OCI-LY3 (cell line): ENCODE results near the gene DIO1.
A peak's percentile ranks its signal among the peaks of the same experiment; 100 is the strongest.

ENCODE experiments used
- H2AFZ ChIP-seq: fragments of 200-600, 300-600 bp; shearing (Covaris generic); 2 replicates; pipeline ENCODE4 v1.6.0; 2014; ENCODE audit warnings: antibody characterized with exemption, low read depth, low read length
- H3K27ac ChIP-seq: fragments of 200-600, 300-600 bp; sonication (generic); 2 replicates; pipeline ENCODE4 v1.5.1; 2014; ENCODE audit warnings: mild to moderate bottlenecking, low read length, moderate library complexity, mixed read lengths
- H3K27me3 ChIP-seq: fragments of 200-600, 300-600 bp; sonication (generic); 2 replicates; pipeline ENCODE4 v1.6.1; 2014; ENCODE audit warnings: low read depth, low read length, mixed read lengths
- H3K36me3 ChIP-seq: fragments of 200-600, 300-600 bp; sonication (generic); replicated peaks from 2 replicates; pipeline ENCODE3; 2014; ENCODE audit warnings: low read depth, low read length, mixed read lengths
- H3K4me1 ChIP-seq: fragments of 300-600, 200-600 bp; sonication (generic); 2 replicates; pipeline ENCODE4 v1.6.1; 2014; ENCODE audit warnings: low read length, mixed read lengths
- H3K4me2 ChIP-seq: fragments of 200-600, 300-600 bp; sonication (generic); 2 replicates; pipeline ENCODE4 v1.6.1; 2014; ENCODE audit warnings: low read length, mixed read lengths
- H3K4me3 ChIP-seq: fragments of 300-600, 200-600 bp; sonication (generic); 2 replicates; pipeline ENCODE4 v1.5.1; 2014; ENCODE audit warnings: antibody characterized with exemption, mild to moderate bottlenecking, low read length, moderate library complexity
- H3K79me2 ChIP-seq: fragments of 300-600, 200-600 bp; shearing (Covaris generic); 2 replicates; pipeline ENCODE4 v1.6.1; 2014; ENCODE audit warnings: mild to moderate bottlenecking, low read length, mixed read lengths
- H3K9ac ChIP-seq: fragments of 300-600, 200-600 bp; shearing (Covaris generic); 2 replicates; pipeline ENCODE4 v1.6.0; 2014; ENCODE audit warnings: mild to moderate bottlenecking, low read length, moderate library complexity
- H3K9me3 ChIP-seq: fragments of 200-600, 300-600 bp; shearing (Covaris generic); 2 replicates; pipeline ENCODE4 v1.6.1; 2014; ENCODE audit warnings: low read length, mixed read lengths; ENCODE audit not compliant: insufficient read depth
- H4K20me1 ChIP-seq: fragments of 200-600, 300-600 bp; sonication (generic); 2 replicates; pipeline ENCODE4 v1.6.1; 2016; ENCODE audit warnings: low read length, mixed read lengths; ENCODE audit not compliant: insufficient read depth
- EZH2phosphoT487 ChIP-seq: fragments of 200-600 bp; shearing (Covaris generic); IDR thresholded peaks from 2 replicates; pipeline ENCODE4 v1.6.1; 2018; ENCODE audit warnings: antibody characterized with exemption, mixed run types, low read depth
- TF ChIP-seq, protein P1 (sequence below): fragments of 200-600, 300-600 bp; sonication (generic); IDR thresholded peaks from 2 replicates; pipeline ENCODE4 v1.5.1; 2014; ENCODE audit warnings: antibody characterized with exemption, low read length, low read depth

The DIO1 gene

DNA sequence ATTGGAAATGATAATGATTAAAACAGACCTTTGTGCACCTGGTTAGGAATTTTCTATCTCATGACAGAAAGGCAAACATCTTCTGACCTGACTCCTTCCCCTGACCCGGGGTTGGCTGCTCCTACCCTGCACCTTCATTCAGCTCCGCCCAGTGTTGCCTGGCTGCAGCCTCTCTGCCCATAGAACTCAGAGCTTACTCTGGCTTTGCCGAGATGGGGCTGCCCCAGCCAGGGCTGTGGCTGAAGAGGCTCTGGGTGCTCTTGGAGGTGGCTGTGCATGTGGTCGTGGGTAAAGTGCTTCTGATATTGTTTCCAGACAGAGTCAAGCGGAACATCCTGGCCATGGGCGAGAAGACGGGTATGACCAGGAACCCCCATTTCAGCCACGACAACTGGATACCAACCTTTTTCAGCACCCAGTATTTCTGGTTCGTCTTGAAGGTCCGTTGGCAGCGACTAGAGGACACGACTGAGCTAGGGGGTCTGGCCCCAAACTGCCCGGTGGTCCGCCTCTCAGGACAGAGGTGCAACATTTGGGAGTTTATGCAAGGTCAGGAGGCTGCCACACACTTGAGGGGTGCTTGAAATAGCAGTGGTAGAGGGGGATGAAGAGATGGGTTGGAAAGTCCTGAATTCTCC is at the start of gene DIO1:
DIO1 (plus strand) TSS at position 189 of the 638 bp plus-strand sequence; CDS start at position 213, 24 bp downstream.
- no peaks in the 10 kb centered on the region for H3K79me2 ChIP-seq

DNA sequence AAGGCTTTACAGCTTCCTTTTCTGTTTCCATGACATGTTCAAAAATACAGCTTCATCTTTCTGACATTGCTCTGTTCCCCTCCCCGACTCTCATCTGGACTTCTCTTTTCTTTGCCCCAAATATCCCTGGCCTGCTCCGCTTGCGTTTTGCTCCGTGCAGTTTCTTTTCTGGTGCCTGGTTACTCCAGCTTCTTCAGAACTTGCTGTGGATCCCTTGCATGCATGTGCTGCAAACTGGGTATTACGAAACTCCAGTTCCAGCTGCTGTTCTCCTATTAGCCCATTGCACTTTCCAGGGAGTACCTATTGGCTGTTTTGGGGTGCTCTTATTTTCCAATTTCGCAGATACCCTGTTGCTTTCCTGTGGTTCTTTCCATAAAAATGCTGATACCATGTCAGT is 46.0 kb upstream of the DIO1 start:
- no peak overlapping the region for H3K4me2 ChIP-seq

More for the DNA sequence above, at the start of gene DIO1:
- Histone ChIP-seq H3K9ac (no peak within 1 kb of the TSS), H3K36me3 (no peaks in the 10 kb centered on the region), H3K4me3 (no peak within 1 kb of the TSS), H3K27me3 (no peaks in the 10 kb centered on the region), H3K9me3 (no peaks in the 10 kb centered on the region), H3K4me1 (peaks cover 40% of the 10 kb centered on the region), H2AFZ (peak within 1 kb of the TSS; percentile 74), H4K20me1 (no peaks in the 10 kb centered on the region), H3K27ac (no peak within 1 kb of the TSS), H3K4me2 (peak within 1 kb of the TSS; percentile 32)
- no peak for TF ChIP-seq EZH2phosphoT487
- TF ChIP-seq, protein P1, sequence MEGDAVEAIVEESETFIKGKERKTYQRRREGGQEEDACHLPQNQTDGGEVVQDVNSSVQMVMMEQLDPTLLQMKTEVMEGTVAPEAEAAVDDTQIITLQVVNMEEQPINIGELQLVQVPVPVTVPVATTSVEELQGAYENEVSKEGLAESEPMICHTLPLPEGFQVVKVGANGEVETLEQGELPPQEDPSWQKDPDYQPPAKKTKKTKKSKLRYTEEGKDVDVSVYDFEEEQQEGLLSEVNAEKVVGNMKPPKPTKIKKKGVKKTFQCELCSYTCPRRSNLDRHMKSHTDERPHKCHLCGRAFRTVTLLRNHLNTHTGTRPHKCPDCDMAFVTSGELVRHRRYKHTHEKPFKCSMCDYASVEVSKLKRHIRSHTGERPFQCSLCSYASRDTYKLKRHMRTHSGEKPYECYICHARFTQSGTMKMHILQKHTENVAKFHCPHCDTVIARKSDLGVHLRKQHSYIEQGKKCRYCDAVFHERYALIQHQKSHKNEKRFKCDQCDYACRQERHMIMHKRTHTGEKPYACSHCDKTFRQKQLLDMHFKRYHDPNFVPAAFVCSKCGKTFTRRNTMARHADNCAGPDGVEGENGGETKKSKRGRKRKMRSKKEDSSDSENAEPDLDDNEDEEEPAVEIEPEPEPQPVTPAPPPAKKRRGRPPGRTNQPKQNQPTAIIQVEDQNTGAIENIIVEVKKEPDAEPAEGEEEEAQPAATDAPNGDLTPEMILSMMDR, result no peak

DNA sequence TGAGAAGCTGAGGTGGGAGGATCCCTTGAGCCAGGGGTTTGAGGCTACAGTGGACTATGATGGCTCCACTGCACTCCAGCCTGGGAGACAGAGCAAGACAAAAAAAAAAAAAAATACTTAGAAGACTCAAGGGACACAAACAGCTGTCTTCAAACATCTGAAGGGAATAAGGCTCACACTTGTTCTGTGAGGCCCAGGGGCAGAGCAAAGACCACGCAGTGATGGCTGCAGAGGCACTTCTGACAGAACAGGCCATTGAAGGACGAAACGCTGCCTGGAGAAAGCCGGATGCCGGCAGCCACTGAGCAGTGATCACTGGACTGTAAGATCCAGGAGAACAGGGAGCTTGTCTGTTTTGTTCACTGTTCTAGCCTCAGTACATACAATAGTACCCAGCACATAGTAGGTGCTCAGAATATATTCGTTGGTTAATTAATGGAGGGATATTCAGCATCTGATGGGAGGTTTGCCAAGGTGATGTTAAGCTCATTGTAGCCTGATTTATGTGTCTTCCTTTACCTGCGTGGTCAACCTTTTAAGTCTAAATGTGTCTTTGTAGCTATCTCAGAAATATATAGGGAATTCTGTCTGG is 43.8 kb upstream of the DIO1 start:
- Histone ChIP-seq H3K4me3 (no peak overlapping the region), H3K4me1 (no peaks in the 10 kb centered on the region), H3K4me2 (no peak overlapping the region), H4K20me1 (no peaks in the 10 kb centered on the region), H2AFZ (no peak overlapping the region), H3K27ac (no peak overlapping the region), H3K9ac (no peak overlapping the region), H3K36me3 (no peaks in the 10 kb centered on the region), H3K79me2 (no peaks in the 10 kb centered on the region), H3K27me3 (no peaks in the 10 kb centered on the region), H3K9me3 (no peaks in the 10 kb centered on the region)
- TF ChIP-seq EZH2phosphoT487, result no peak
- TF ChIP-seq, protein P1, result no peak

More for the DNA sequence above, 46.0 kb upstream of the DIO1 start:
- Histone ChIP-seq H3K79me2 (no peaks in the 10 kb centered on the region), H3K4me3 (no peak overlapping the region), H3K36me3 (no peaks in the 10 kb centered on the region), H3K9me3 (no peaks in the 10 kb centered on the region), H3K27ac (no peak overlapping the region), H3K27me3 (no peaks in the 10 kb centered on the region), H4K20me1 (no peaks in the 10 kb centered on the region), H3K4me1 (no peaks in the 10 kb centered on the region), H2AFZ (no peak overlapping the region), H3K9ac (no peak overlapping the region)
- TF ChIP-seq, protein P1, result no peak
- TF ChIP-seq EZH2phosphoT487, result no peak

DNA sequence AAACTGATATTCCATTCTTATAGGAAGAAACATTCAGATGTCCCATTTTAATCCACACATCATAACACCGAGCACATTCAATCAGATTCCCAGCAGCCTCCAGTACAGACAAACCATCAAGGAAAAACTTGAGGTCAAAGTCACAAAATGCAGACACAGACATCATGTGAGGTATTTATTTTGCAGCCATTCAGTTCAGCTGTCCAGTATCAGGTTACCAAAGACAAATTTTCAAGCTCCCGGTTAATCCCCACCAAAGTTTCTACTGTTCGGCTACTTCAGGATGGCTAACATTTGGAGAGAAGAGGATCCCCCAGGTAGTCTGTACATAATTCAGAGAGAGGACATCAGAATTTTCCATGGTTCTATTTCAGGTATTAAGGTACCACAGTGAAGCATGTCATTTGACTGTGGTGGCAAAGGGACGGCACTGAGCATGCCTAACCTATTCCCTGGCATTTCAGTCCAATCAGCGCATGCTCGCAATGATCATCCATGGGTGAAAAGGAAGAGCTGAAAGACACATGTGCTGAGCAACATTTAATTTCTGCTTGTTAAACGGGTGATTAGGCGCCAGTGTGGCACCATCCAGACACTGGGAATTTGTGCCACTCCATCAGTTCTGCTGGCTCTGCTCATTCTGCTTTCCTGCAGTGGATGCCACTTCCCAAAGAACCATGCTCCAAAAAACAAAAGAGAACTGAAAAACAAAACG is 42.3 kb upstream of the DIO1 start:
- H3K36me3 ChIP-seq, result no peaks in the 10 kb centered on the region

More for the DNA sequence above, 42.3 kb upstream of the DIO1 start:
- H2AFZ ChIP-seq, result no peak overlapping the region
- no peak overlapping the region for H3K4me3 ChIP-seq
- H3K9ac ChIP-seq, result no peak overlapping the region
- TF ChIP-seq, protein P1, result no peak
- TF ChIP-seq EZH2phosphoT487, result no peak
- H3K4me2 ChIP-seq, result no peak overlapping the region
- H3K27me3 ChIP-seq, result no peaks in the 10 kb centered on the region
- H4K20me1 ChIP-seq, result no peaks in the 10 kb centered on the region
- no peak overlapping the region for H3K27ac ChIP-seq
- no peaks in the 10 kb centered on the region for H3K9me3 ChIP-seq
- H3K79me2 ChIP-seq, result no peaks in the 10 kb centered on the region
- no peaks in the 10 kb centered on the region for H3K4me1 ChIP-seq
